Coronary artery (tissue), 2 donors: Measurements from ENCODE around the gene ASRGL1.
"Not testable (repeated sequence)": the region's sequence is repeated elsewhere in the genome, so short reads cannot be mapped to it uniquely, and the experiment has no call there.

Experiments
- DNase-seq: peaks from one replicate; pipeline ENCODE4 v3.0.0-alpha.2; 2017; ENCODE audit warnings: low spot score
- H3K27ac ChIP-seq, 2 donors: fragments of 200-600 bp; sonication (generic); one replicate each; pipeline ENCODE4 v1.5.1; 2016 to 2019
- H3K4me3 ChIP-seq: fragments of 200-600 bp; sonication (generic); 2 replicates; pipeline ENCODE4 v1.5.1; 2016; ENCODE audit warnings: mild to moderate bottlenecking, moderate library complexity
- TF ChIP-seq, protein P1 (sequence below): fragments of 200-600 bp; sonication (generic); IDR thresholded peaks from one replicate; pipeline ENCODE4 v1.5.1; 2019; ENCODE audit warnings: antibody characterized with exemption

The ASRGL1 gene

DNA sequence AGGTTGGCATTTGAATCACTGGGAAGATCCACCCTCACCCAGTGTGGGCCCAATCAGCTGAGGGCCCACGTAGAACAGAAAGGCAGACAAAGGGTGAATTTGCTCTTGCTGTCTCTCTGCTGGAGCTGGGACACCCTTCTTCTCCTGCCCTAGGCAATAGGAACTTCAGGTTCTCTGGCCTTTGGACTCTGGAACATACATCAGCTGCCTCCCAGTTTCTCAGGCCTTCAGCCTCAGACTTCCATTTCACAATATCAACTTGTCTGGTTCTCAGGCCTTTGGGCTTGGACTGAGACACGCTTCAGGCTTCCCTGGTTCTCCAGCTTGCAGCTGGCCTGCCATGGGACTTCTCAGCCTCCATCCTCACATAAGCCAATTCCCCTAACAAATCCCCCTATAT is 14.7 kb upstream of the ASRGL1 start:
- no peak overlapping the region for H3K27ac ChIP-seq
- no peak overlapping the region for H3K4me3 ChIP-seq
- TF ChIP-seq, protein P1, sequence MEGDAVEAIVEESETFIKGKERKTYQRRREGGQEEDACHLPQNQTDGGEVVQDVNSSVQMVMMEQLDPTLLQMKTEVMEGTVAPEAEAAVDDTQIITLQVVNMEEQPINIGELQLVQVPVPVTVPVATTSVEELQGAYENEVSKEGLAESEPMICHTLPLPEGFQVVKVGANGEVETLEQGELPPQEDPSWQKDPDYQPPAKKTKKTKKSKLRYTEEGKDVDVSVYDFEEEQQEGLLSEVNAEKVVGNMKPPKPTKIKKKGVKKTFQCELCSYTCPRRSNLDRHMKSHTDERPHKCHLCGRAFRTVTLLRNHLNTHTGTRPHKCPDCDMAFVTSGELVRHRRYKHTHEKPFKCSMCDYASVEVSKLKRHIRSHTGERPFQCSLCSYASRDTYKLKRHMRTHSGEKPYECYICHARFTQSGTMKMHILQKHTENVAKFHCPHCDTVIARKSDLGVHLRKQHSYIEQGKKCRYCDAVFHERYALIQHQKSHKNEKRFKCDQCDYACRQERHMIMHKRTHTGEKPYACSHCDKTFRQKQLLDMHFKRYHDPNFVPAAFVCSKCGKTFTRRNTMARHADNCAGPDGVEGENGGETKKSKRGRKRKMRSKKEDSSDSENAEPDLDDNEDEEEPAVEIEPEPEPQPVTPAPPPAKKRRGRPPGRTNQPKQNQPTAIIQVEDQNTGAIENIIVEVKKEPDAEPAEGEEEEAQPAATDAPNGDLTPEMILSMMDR = no peak
- no peak for DNase-seq

DNA sequence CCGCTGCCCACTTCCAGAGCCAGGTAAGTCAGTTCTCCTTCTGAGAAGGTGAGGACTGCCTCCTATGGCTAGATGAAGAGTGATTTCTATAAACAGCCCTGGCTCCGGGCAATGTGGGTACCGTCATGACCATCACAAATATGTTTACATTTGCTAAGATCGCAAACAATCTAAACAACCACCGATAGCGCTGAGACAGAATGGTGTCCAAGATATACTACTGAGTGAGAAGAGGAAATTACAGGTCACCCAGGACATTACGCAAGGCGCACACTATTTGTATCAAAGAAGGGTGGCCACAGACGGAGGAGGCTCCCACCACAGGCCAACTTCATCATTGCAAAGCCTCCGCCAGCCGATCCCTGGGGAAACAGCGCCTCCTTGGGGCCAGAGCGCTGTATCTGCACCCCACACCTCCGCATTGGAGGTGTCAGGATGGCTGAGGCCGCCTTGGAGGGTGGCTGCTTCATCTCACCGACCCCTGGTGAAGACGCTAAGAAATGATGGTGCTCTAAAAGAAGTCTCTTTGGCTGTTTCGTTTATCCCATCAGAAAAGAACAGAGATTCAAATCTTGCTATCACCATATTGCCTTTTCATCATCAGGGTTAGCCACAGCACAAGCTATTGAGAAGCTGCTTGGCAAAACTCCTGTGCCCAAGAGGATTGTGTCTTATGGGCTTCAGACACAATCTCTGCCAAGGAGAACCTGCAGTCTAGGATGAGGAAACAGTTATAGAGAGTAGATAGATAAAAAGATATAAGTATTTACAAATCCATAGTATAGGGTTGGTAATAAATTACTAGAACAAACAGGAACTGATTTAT is 12.3 kb upstream of the ASRGL1 start:
- no peak for DNase-seq
- TF ChIP-seq, protein P1 = no peak
- H3K27ac ChIP-seq = no peak overlapping the region
- no peak overlapping the region for H3K4me3 ChIP-seq

DNA sequence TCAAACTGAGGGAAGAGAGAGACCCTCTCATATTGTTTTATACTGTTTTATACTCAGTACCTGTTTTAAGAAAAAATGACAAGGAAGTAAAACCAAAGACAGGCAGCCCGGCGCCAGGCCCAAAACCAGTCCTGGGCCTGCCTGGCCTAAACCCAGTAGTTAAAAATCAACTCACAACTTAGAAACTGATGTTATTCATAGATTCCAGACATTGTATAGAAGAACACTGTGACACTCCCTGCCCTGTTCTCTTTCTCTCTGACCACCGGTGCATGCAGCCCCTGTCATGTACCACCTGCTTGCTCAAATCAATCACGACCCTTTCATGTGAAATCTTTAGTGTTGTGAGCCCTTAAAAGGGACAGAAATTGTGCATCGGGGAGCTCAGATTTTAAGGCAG is 11.5 kb upstream of the ASRGL1 start:
- H3K4me3 ChIP-seq, H3K27ac ChIP-seq, DNase-seq: not testable (repeated sequence)

DNA sequence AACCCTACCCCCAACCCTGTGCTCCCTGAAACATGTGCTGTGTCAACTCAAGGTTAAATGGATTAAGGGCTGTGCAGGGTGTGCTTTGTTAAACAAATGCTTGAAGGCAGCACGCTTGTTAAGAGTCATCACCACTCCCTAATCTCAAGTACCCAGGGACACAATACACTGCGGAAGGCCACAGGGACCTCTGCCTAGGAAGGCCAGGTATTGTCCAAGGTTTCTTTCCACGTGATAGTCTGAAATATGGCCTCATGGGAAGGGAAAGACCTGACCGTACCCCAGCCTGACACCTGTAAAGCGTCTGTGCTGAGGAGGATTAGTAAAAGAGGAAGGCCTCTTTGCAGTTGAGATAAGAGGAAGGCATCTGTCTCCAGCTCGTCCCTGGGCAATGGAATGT is 10.5 kb upstream of the ASRGL1 start:
- not testable (repeated sequence) for DNase-seq, H3K4me3 ChIP-seq, H3K27ac ChIP-seq

DNA sequence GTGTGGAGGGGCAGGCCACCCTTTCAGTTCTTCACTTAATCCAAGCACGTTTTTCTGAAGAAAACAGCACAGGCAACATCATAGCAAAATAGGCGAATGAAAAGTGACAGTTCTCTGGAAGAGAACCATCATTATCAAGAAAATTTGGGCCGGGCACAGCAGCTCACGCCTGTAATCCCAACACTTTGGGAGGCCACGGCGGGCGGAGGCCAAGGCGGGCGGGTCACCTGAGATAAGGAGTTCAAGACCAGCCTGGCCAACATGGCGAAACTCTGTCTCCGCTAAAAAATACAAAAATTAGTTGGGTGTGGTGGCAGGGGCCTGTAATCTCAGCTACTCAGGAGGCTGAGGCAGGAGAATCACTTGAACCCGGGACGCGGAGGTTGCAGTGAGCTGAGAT is 9.7 kb upstream of the ASRGL1 start:
- not testable (repeated sequence) for DNase-seq, H3K4me3 ChIP-seq, H3K27ac ChIP-seq

DNA sequence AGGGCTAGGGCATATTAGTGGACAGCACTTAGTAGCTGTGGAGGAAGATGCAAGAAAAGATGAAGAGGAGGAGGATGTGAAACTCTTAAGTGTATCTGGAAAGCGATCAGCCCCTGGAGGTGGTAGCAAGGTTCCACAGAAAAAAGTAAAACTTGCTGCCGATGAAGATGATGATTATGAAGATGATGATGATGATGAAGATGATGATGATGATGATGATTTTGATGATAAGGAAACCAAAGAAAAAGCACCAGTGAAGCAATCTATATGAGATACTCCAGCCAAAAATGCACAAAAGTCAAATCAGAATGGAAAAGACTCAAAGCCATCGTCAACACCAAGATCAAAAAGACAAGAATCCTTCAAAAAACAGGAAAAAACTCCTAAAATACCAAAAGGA is 6.0 kb upstream of the ASRGL1 start:
- DNase-seq, H3K4me3 ChIP-seq: not testable (repeated sequence)

DNA sequence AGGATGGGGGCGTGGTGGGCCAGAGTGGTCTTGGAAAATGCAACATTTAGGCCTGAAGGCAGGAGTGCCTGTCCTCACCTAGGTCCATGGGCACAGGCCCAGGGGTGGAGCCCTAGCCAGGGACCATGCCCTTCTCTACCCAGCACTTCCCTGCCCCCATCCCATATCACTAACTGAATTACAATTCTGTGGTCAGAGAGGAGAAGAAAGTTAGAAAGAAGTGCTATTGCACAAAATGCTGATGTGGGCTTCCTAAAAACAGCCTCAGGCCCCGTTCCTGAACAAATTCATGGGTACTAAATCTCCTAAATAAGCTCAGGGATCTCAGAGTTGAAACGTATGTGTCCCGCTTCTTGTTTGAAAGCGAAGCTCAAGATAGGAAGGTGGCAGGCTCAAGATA is 3.5 kb upstream of the ASRGL1 start:
- no peak overlapping the region for H3K27ac ChIP-seq
- TF ChIP-seq, protein P1 = no peak
- DNase-seq = no peak
- H3K4me3 ChIP-seq = no peak overlapping the region

More for the DNA sequence above, 6.0 kb upstream of the ASRGL1 start:
- not testable (repeated sequence) for H3K27ac ChIP-seq

DNA sequence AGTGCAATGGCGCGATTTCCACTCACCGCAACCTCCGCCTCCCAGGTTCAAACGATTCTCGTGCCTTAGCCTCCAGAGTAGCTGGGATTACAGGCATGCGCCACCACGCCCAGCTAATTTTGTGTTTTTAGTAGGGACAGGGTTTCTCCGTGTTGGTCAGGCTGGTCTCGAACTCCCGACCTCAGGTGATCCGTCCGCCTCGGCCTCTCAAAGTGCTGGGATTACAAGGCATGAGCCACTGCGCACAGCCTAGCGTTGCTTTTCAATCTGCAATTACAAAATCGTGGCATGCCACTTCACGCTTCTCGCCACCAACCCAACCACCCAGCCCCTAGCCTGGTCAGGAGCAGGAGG is 322 bp upstream of the ASRGL1 start:
- DNase-seq = not testable (repeated sequence)
- H3K27ac ChIP-seq = peak overlapping the region in 1 of 2 donors; percentile 47
- H3K4me3 ChIP-seq = peak overlapping the region; percentile 88

DNA sequence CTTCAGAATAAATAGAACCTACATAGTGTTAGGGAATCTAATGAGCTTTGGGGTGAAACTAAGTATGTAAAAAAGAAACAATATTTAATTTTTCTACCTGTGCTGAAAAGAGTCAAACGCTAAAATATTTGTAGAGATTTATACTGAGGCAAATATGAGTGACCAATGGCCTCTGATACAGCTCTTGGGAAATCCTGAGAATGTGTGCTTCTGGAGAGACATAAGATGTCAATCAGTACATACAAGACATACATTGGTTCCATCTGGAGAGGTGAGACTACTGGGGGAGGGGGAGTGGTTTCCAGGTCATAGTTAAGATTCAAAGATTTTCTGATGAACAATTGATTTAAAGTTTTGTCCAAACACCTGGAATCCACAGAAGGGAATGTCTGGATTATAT is 970 bp downstream of the ASRGL1 start:
- TF ChIP-seq, protein P1 = no peak
- Histone ChIP-seq H3K27ac (no peak overlapping the region), H3K4me3 (peak overlapping the region; percentile 88)
- no peak for DNase-seq
